GM12878 (cell line): ENCODE measurements around the gene TERF2IP. TPM values are rescaled to one million over a fixed set of nuclear protein-coding genes. Genes with fewer than 3 reads are reported as not detected.

Experiments
- ATAC-seq: fragments of 200-7000 bp; cut with Tn5 transposase; 3 replicates; pipeline ENCODE4 v1.9.1; 2020; ENCODE audit warnings: mild to moderate bottlenecking, moderate library complexity
- BruUV-seq: library from RNA; stranded (reverse); fragments of 400-500 nt; replicated peaks from 2 replicates; lab custom pipeline; 2021; lab: Mats Ljungman, UMichigan
- CTCF ChIA-PET: fragments of 300-600 bp; sonication (Branson Sonifier 250); formaldehyde crosslinking; extraction: SDS; loops from one replicate; lab custom pipeline; 2021; ENCODE audit warnings: inconsistent platforms; lab: Yijun Ruan, JAX
- POLR2A ChIA-PET: fragments of 350-600 bp; formaldehyde crosslinking; extraction: SDS; loops from one replicate; lab custom pipeline; 2021; ENCODE audit warnings: inconsistent platforms; lab: Charles Lee
- RAD21 ChIA-PET: fragments of 300-600 bp; sonication (Branson Sonifier 250); formaldehyde crosslinking; loops from one replicate; lab custom pipeline; 2023; ENCODE audit warnings: antibody characterized with exemption; ENCODE audit not compliant: unreplicated experiment; lab: Charles Lee
- SMC1A ChIA-PET: fragments of 300-600 bp; sonication (Branson Sonifier 250); formaldehyde crosslinking; loops from one replicate; lab custom pipeline; 2023; ENCODE audit not compliant: unreplicated experiment, uncharacterized antibody; lab: Charles Lee
- DNase-seq: peaks from one replicate; pipeline ENCODE4 v3.0.0-alpha.2; 2011; ENCODE audit warnings: low read depth, low spot score
- FAIRE-seq: peaks from 3 replicates; lab custom pipeline; 2011; peaks lifted over from hg19 to GRCh38; lab: Jason Lieb, UNC
- H2AFZ ChIP-seq: 2 replicates; pipeline ENCODE4 v1.6.0; 2011; ENCODE audit warnings: low read depth, low read length, control low read depth; ENCODE audit not compliant: control insufficient read depth
- H3K27ac ChIP-seq: 2 replicates; pipeline ENCODE4 v1.5.1; 2011; ENCODE audit warnings: control low read depth; ENCODE audit not compliant: control insufficient read depth, insufficient read depth
- H3K27me3 ChIP-seq, 2 experiments: replicated peaks in 1 of 2; 2 replicates each; pipeline versions ENCODE4 v1.6.0 to v1.6.1; 2011; ENCODE audit warnings: low read length in 1 of 2; ENCODE audit not compliant: control insufficient read depth in 2 of 2, insufficient read depth in 2 of 2
- H3K36me3 ChIP-seq, 2 experiments: 2 replicates each; pipeline ENCODE4 v1.5.1; 2011; ENCODE audit warnings: low read length in 1 of 2; ENCODE audit not compliant: control insufficient read depth in 2 of 2, insufficient read depth in 2 of 2
- H3K4me1 ChIP-seq: 2 replicates; pipeline ENCODE4 v1.6.1; 2011; ENCODE audit warnings: mild to moderate bottlenecking, low read length, moderate library complexity, mixed read lengths; ENCODE audit not compliant: control insufficient read depth, insufficient read depth
- H3K4me2 ChIP-seq: 2 replicates; pipeline ENCODE4 v1.6.0; 2011; ENCODE audit warnings: control low read depth; ENCODE audit not compliant: control insufficient read depth, insufficient read depth
- H3K4me3 ChIP-seq: fragments of 200-600 bp; sonication (generic); 2 replicates; pipeline ENCODE4 v1.5.1; 2016
- H3K79me2 ChIP-seq: 2 replicates; pipeline ENCODE4 v1.6.0; 2011; ENCODE audit warnings: low read length; ENCODE audit not compliant: control insufficient read depth, insufficient read depth
- H3K9ac ChIP-seq: 2 replicates; pipeline ENCODE4 v1.8.0; 2011; ENCODE audit warnings: low read length, control low read depth, mixed read lengths; ENCODE audit not compliant: control insufficient read depth, insufficient read depth
- H3K9me3 ChIP-seq: replicated peaks from 3 replicates; pipeline ENCODE4 v1.5.1; 2011; ENCODE audit warnings: mild to moderate bottlenecking, low read length; ENCODE audit not compliant: control insufficient read depth, insufficient read depth
- H4K20me1 ChIP-seq: 2 replicates; pipeline ENCODE4 v1.6.0; 2011; ENCODE audit not compliant: control insufficient read depth, insufficient read depth
- ASH2L ChIP-seq: fragments of 300-600, 200-600 bp; sonication (generic); IDR thresholded peaks from 2 replicates; pipeline ENCODE4 v1.6.1; 2017; ENCODE audit warnings: low read depth, mild to moderate bottlenecking, borderline replicate concordance
- BMI1 ChIP-seq: fragments of 450-650 bp; IDR thresholded peaks from 2 replicates; pipeline ENCODE4 v1.6.1; 2016; ENCODE audit warnings: mild to moderate bottlenecking, moderate library complexity, borderline replicate concordance
- BRCA1 ChIP-seq: IDR thresholded peaks from 2 replicates; pipeline ENCODE4 v1.6.1; 2011; ENCODE audit warnings: low read depth, low read length, improper control_type of control experiment
- CBX5 ChIP-seq: sonication (generic); IDR thresholded peaks from 2 replicates; pipeline ENCODE4 v1.6.1; 2016; ENCODE audit warnings: low read depth, moderate library complexity, mild to moderate bottlenecking, inconsistent platforms
- E2F4 ChIP-seq: IDR thresholded peaks from 2 replicates; pipeline ENCODE4 v1.6.1; 2012; ENCODE audit warnings: low read depth, low read length, improper control_type of control experiment
- EGR1 ChIP-seq, 2 experiments: IDR thresholded peaks; 1 replicate in 1 of 2; 2 replicates in 1 of 2; pipeline ENCODE4 v1.6.1; 2011 to 2012; ENCODE audit warnings: low read depth in 2 of 2, low read length in 2 of 2, borderline replicate concordance in 1 of 2, mild to moderate bottlenecking in 1 of 2, moderate library complexity in 1 of 2
- MEF2A ChIP-seq: IDR thresholded peaks from 2 replicates; pipeline ENCODE4 v1.6.1; 2011; ENCODE audit warnings: low read depth, mild to moderate bottlenecking, low read length, moderate library complexity; ENCODE audit not compliant: insufficient read depth
- MTA2 ChIP-seq: fragments of 450-650 bp; IDR thresholded peaks from 2 replicates; pipeline ENCODE4 v1.6.1; 2016; ENCODE audit warnings: low read depth, mild to moderate bottlenecking, moderate library complexity
- RBBP5 ChIP-seq: fragments of 200-600 bp; sonication (generic); conservative IDR thresholded peaks from 2 replicates; pipeline ENCODE4 v1.6.1; 2016
- TAF1 ChIP-seq: IDR thresholded peaks from 2 replicates; pipeline ENCODE4 v1.6.1; 2011; ENCODE audit warnings: mild to moderate bottlenecking, low read depth, low read length, borderline replicate concordance
- TARDBP ChIP-seq: IDR thresholded peaks from 2 replicates; pipeline ENCODE4 v1.6.1; 2016; ENCODE audit warnings: borderline replicate concordance
- TBL1XR1 ChIP-seq: IDR thresholded peaks from 2 replicates; pipeline ENCODE4 v1.6.1; 2012; ENCODE audit warnings: low read depth, low read length, improper control_type of control experiment
- ZNF274 ChIP-seq: IDR thresholded peaks from one replicate; pipeline ENCODE4 v1.8.0; 2011; ENCODE audit not compliant: insufficient read length, insufficient read depth
- WGBS: methylation state at CpG from one replicate; pipeline ENCODE4 v1.1.6; 2016; ENCODE audit warnings: low lambda C conversion rate; ENCODE audit not compliant: insufficient replicate concordance, insufficient coverage; ENCODE audit errors: missing lambda C conversion rate; 5-methylcytosine and 5-hydroxymethylcytosine counted together
- in situ Hi-C: fragments of 300-500 bp; cut with MboI; formaldehyde crosslinking; loops from 9 replicates; pipeline ENCODE4 v1.14.3; 2018; ENCODE audit warnings: mixed read lengths
- intact Hi-C: fragments of 100-400 bp; cut with micrococcal nuclease; formaldehyde crosslinking; loops from one replicate; pipeline ENCODE4 v1.14.2; 2022; ENCODE audit not compliant: unreplicated experiment
- polyA plus RNA-seq, 11 experiments: library from polyadenylated mRNA; depleted of rRNA in 4 of 11; unstranded in 6 of 11; stranded (reverse) in 5 of 11; fragments of >200 nt; fragmentation: Nextera tagmentation in 4 of 11; fragmentation: Illumina TruSeq in 1 of 11; extraction: Ambion mirVana in 4 of 11; extraction: Trizol in 1 of 11; gene quantifications; 1 replicate in 1 of 11; 2 replicates in 10 of 11; pipeline versions ENCODE4 v1.2.1 to v1.2.3, GENCODE V29; 2011 to 2016; ENCODE audit warnings: inconsistent platforms in 2 of 11, missing spikeins in 2 of 11, low read depth in 1 of 11
- total RNA-seq, 4 experiments: library from RNA; depleted of rRNA in 3 of 4; stranded (reverse); fragments of >200 nt in 3 of 4; fragmentation: Illumina TruSeq in 1 of 4; extraction: Trizol in 1 of 4; gene quantifications; 2 replicates each; pipeline versions ENCODE4 v1.2.1 to v1.2.3, GENCODE V29; 2013 to 2021
- TF ChIP-seq, protein P1 (sequence below): fragments of 150-350 bp; IDR thresholded peaks from 2 replicates; pipeline ENCODE4 v1.6.1; 2016; ENCODE audit warnings: low read depth, low read length
- TF ChIP-seq, protein P2 (sequence below): IDR thresholded peaks from 2 replicates; pipeline ENCODE4 v1.6.1; 2012; ENCODE audit warnings: low read depth, low read length, improper control_type of control experiment

Gene TERF2IP
- total and polyA plus RNA-seq, 10 of the 15 experiments (the other 5 are each of a cell fraction or from before 2014, with no cell fraction given), result 19.6 to 93.1 (median 54.4) TPM

DNA sequence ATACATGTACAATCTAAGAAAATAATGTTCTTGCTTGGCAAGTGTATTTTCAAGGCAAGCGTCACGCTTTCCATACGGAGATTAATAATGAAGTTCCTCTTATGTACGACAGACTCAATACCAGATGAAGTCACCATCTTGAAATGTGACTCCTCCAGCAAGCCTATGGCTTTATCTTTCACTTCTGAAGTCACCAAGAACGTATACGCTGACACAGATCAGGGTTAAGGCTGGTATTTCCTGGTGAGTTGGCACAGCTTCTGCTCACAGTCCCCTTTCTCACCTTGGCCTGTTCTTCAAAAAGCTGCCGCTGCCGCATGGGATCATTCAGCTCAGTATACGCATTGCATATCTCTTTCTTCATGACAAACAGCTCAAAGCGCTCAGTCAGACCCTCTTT is 18.4 kb upstream of the TERF2IP start:
- no peaks in the 10 kb centered on the region for H3K4me1 ChIP-seq
- no peaks in the 10 kb centered on the region for H3K79me2 ChIP-seq
- no peaks in the 10 kb centered on the region for H4K20me1 ChIP-seq
- H3K4me2 ChIP-seq, result no peak overlapping the region
- no peak overlapping the region for H2AFZ ChIP-seq
- no peak for TF ChIP-seq CBX5
- TF ChIP-seq TAF1, result no peak
- no peak for TF ChIP-seq MTA2
- no peak for TF ChIP-seq BRCA1
- no peak for TF ChIP-seq TARDBP
- TF ChIP-seq TBL1XR1, result no peak
- TF ChIP-seq ZNF274, result no peak
- TF ChIP-seq MEF2A, result no peak
- TF ChIP-seq, protein P1, sequence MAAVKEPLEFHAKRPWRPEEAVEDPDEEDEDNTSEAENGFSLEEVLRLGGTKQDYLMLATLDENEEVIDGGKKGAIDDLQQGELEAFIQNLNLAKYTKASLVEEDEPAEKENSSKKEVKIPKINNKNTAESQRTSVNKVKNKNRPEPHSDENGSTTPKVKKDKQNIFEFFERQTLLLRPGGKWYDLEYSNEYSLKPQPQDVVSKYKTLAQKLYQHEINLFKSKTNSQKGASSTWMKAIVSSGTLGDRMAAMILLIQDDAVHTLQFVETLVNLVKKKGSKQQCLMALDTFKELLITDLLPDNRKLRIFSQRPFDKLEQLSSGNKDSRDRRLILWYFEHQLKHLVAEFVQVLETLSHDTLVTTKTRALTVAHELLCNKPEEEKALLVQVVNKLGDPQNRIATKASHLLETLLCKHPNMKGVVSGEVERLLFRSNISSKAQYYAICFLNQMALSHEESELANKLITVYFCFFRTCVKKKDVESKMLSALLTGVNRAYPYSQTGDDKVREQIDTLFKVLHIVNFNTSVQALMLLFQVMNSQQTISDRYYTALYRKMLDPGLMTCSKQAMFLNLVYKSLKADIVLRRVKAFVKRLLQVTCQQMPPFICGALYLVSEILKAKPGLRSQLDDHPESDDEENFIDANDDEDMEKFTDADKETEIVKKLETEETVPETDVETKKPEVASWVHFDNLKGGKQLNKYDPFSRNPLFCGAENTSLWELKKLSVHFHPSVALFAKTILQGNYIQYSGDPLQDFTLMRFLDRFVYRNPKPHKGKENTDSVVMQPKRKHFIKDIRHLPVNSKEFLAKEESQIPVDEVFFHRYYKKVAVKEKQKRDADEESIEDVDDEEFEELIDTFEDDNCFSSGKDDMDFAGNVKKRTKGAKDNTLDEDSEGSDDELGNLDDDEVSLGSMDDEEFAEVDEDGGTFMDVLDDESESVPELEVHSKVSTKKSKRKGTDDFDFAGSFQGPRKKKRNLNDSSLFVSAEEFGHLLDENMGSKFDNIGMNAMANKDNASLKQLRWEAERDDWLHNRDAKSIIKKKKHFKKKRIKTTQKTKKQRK, result no peak
- no peak for TF ChIP-seq RBBP5
- TF ChIP-seq EGR1 (IDR thresholded peaks at IDR 0.05; ENCODE audit: borderline replicate concordance in 1 of 2, low read depth in 2 of 2, low read length in 2 of 2), result no peak
- no peak for TF ChIP-seq ASH2L
- TF ChIP-seq, protein P2, sequence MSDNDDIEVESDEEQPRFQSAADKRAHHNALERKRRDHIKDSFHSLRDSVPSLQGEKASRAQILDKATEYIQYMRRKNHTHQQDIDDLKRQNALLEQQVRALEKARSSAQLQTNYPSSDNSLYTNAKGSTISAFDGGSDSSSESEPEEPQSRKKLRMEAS, result no peak
- no peak for TF ChIP-seq E2F4
- TF ChIP-seq BMI1, result no peak
- in situ Hi-C loops (loop anchor here (10.0 kb wide), 1 partner anchor 164 kb away; the partner anchor contains the start of gene TMEM170A), intact Hi-C loops (no loop called here)
- POLR2A ChIA-PET, result no interaction called here
- H3K27ac ChIP-seq, result no peak overlapping the region
- RAD21 ChIA-PET, result no interaction called here
- SMC1A ChIA-PET, result no interaction called here
- no peak overlapping the region for H3K4me3 ChIP-seq
- H3K9me3 ChIP-seq, result no peaks in the 10 kb centered on the region
- ATAC-seq (no peak), FAIRE-seq (no peak), DNase-seq (no peak)
- H3K27me3 ChIP-seq, result no peaks in the 10 kb centered on the region
- CTCF ChIA-PET, result interaction anchor here (0.7 kb wide), 1 partner anchor 12 kb away, joined by 3 read pairs; no protein-coding TSS in a partner anchor
- WGBS, result over 99% methylated on average over 10 of the region's 10 CpGs
- H3K9ac ChIP-seq, result no peak overlapping the region
- BruUV-seq, result no TSS peak
- H3K36me3 ChIP-seq, result peaks cover 21 to 54% of the 10 kb centered on the region in 2 experiments
